Dedifferentiated amniotic fluid mesenchymal stem cell (primary cell): Measurements from ENCODE around the gene VMAC.

Source experiments
- DNase-seq: peaks from one replicate; pipeline ENCODE4 v3.0.0-alpha.2; 2016; ENCODE audit errors: extremely low spot score

Gene VMAC

GRCh38 chr19:5952193-5953029, 47.7 kb downstream of the VMAC start:
- no peak for DNase-seq

- no peak for DNase-seq
These were observed 48.4 kb downstream of the VMAC start for GRCh38 chr19:5953030-5953589.

- DNase-seq, result no peak
These were observed 49.1 kb downstream of the VMAC start for GRCh38 chr19:5953680-5954213.

GRCh38 chr19:5954293-5954692, 49.6 kb downstream of the VMAC start:
- DNase-seq, result no peak

- DNase-seq, result no peak
These were observed 50.9 kb downstream of the VMAC start for GRCh38 chr19:5955636-5955935.

- DNase-seq, result no peak
These were observed 51.7 kb downstream of the VMAC start for GRCh38 chr19:5956323-5956722.

- no peak for DNase-seq
These were observed 52.1 kb downstream of the VMAC start for GRCh38 chr19:5956728-5957127.

- DNase-seq, result no peak
These were observed 52.5 kb downstream of the VMAC start for GRCh38 chr19:5957170-5957569.

- no peak for DNase-seq
These were observed 53.6 kb downstream of the VMAC start for GRCh38 chr19:5958074-5958850.

- no peak for DNase-seq
These were observed 54.1 kb downstream of the VMAC start for GRCh38 chr19:5958851-5959122.

- no peak for DNase-seq
These were observed 54.8 kb downstream of the VMAC start for GRCh38 chr19:5959260-5960004.
